ENCODE results near the gene CT47A7.
"Not testable (repeated sequence)": the region's sequence is repeated elsewhere in the genome, so short reads cannot be mapped to it uniquely, and the experiment has no call there.

Gene CT47A7

GRCh38 chrX:120956500-120956899 lies at the start of gene CT47A7:
Gene CT47A7, minus strand, starts transcription at chrX:120956600. Its CDS starts 255 bp downstream, at chrX:120956345.
- H3K4me3 ChIP-seq (ENCODE audit: low read depth, low read length) = not testable (repeated sequence)

- no peak overlapping the region for H3K4me3 ChIP-seq (ENCODE audit: low read depth, low read length)
- TF ChIP-seq CTCF (IDR thresholded peaks at IDR 0.05; ENCODE audit: borderline replicate concordance, insufficient read depth, low read depth, low read length) = peak; percentile 25; the same call in 1 of the 2 replicates
Measured at GRCh38 chrX:121000589-121000988, 44.2 kb upstream of the CT47A7 start.

GRCh38 chrX:120999413-120999812 lies 43.0 kb upstream of the CT47A7 start:
- no peak overlapping the region for H3K4me3 ChIP-seq (ENCODE audit: low read depth, low read length)
- no peak for TF ChIP-seq CTCF (IDR thresholded peaks at IDR 0.05; ENCODE audit: borderline replicate concordance, insufficient read depth, low read depth, low read length)

- not testable (repeated sequence) for H3K4me3 ChIP-seq (ENCODE audit: low read depth, low read length)
Measured at GRCh38 chrX:120985660-120986059, 29.3 kb upstream of the CT47A7 start, which contains the start of gene CT47A1. Gene CT47A1, minus strand, starts transcription at chrX:120985760. Its CDS starts 231 bp downstream, at chrX:120985529.
